HTERT RPE-1 (cell line): Measurements from ENCODE around the gene CTH.
"Not testable (repeated sequence)": the region's sequence is repeated elsewhere in the genome, so short reads cannot be mapped to it uniquely, and the experiment has no call there.

ENCODE experiments used
- in situ Hi-C: fragments of 300-500 bp; cut with MboI; formaldehyde crosslinking; loops from 4 replicates; pipeline ENCODE4 v1.14.3; 2020; ENCODE audit warnings: low sequenced_read_pairs

CTH gene

DNA sequence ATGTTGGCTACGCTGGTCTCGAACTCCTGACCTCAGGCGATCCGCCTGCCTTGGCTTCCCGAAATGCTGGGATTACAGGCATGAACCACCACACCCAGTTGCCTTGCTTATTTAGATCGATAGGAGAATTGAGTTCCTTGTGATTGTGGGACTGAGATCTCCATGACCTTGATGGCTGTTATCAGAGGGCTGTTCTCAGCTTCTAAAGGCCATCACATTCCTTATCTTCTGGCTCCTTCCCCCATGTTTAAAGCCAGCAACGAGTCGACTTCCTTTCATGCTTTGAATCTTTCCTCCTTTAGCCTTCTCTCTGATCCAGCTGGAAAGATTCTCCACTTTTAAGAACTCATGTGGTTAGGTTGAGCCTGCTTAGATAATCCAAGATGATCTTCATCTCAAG, 38.0 kb downstream of the CTH start:
- in situ Hi-C loops, result no loop called here

DNA sequence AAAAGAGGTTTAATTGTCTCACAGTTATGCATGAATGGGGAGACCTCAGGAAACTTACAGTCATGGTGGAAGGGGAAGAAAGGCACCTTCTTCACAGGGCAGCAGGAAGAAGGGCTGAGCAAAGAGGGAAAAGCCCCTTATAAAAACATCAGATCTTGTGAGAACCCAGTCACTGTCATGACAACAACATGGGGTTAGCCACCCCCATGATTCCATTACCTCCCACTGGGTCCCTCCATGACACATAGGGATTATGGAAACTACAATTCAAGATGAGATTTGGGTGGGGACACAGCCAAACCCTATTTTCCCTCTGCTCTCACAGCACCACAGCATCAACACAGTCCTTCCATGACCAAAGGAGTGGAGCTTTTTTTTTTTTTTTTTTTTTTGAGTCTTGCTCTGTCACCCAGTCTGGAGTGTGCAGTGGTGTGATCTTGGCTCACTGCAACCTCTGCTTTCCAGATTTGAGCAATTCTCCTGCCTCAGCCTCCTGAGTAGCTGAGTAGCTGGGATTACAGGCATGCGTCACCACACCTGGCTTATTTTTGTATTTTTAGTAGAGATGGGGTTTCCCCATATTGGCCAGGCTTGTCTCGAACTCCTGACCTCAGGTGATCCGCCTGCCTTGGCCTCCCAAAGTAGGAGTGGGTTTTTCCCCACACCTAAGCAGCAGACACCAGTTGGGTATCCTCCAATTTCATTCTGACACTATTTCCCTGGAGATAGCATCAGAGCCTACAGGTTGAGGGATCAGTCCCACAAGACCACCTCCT, 41.3 kb downstream of the CTH start:
- in situ Hi-C loops, result not testable (repeated sequence)

DNA sequence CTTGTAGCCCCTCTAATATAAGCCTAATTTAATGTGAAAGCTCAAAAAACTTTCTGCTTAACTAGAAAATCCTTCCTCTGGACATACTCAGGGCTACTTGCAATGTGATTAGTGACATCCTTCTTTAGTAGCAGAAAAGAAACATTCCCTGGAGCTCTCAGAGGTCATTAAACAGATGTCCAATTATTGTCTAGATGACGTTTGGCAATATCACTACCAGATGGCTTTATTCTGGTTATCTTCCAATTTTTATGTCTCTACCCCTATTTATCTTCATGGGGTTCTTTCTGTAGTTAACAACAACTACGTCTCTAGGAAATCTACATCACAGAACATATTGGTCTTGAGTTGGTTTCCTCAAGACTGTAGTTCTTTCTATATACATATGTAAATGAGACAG, 44.2 kb downstream of the CTH start:
- in situ Hi-C loops, result no loop called here

DNA sequence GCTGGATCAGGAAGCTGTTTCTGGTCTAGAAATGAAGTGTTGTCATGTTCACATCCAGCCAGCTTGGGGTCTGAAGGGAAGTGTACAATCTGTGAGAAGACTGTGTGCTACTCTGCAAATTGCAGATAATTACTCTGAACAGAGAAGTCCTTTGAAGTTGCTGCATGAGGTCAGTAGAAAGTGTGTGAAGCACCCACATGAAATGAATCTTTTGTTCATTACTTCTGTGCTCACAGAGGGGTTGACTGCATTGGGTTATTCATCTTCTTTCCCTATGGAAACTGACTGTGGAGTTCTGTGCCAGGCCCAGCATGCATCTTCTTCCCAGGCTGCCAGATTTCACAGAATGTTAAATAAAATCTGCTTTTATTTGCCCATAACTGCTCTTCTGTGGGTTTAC, 47.1 kb downstream of the CTH start:
- in situ Hi-C loops, result no loop called here

DNA sequence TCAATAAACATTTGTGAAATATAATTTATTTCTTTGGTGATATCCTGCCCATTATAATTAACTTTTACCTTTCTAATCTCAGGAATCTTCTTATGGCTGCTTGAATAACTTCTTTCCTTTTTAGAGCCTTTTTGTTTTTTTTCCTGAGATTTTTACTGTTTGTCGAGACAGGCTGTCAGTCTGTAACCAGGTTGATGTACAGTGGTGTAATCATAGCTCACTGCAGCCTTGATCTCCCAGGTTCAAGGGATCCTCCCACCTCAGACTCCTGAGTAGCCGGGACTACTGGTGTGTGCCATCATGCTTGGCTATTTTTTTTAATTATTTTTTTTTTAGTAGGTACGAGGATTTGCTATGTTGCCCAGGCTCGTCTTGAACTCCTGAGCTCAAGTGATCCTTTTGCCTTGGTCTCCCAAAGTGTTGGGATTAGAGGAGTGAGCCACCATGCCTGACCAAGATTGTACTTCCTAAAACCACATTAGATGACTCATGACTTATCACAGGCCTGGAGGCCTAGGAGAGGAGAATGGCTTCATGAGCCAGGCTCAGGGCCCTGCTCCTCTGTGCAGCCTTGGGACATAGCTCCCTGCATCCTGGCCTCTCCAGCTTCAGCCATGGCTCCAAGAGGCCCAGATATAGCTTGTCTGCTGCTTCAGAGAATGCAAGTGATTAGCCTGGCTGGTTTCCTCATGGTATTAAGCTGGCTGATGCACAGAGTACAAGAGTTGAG, 48.6 kb downstream of the CTH start:
- in situ Hi-C loops, result no loop called here

DNA sequence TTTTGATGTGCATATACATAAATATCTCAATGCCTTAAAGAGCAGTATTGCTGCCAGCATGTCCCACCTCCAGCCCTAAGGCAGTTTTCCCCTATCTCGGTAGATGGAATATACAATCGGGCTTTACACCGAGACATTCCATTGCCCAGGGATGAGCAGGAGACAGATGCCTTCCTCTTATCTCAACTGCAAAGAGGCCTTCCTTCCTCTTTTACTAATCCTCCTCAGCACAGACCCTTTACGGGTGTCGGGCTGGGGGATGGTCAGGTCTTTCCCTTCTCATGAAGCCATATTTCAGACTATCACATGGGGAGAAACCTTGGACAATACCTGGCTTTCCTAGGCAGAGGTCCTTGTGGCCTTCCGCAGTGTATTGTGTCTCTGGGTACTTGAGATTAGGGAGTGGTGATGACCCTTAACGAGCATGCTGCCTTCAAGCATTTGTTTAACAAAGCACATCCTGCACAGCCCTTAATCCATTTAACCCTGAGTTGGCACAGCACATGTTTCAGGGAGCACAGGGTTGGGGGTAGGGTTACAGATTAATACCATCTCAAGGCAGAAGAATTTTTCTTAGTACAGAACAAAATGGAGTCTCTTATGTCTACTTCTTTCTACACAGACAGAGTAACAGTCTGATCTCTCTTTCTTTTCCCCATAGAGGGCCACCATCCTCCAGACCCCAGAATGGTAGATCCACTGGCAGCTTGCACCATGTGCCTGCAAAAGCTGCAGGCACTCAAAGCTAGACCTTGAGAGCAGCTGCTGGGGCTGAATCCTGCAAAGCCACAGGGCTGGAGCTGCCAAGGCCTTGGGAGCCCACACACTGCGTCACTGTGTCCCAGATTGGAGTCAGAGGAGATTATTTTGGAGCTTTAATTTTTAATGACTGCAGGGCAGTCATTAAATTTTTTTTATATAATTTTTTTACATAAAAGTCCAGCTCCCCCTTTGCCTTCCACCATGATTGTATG, 50.0 kb downstream of the CTH start:
- in situ Hi-C loops, result not testable (repeated sequence)

DNA sequence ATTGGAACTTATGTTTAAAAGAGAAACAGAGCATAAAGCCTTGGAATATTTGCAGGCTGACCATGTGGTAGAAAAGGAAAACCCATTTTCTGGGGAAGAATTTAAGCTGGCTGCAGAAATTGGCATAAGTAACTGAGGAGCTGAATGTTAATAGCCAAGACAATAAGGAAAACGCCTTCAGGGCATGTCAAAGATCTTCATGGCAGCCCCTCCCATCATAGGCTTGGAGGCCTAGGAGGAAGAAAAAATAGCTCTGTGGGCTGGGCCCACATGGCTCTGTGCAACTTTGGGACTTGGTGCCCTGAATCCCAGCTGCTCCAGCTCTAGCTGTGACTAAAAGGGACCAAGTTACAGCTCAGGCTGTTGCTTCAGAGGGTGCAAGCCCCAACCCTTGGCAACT, 51.5 kb downstream of the CTH start:
- in situ Hi-C loops, result no loop called here

DNA sequence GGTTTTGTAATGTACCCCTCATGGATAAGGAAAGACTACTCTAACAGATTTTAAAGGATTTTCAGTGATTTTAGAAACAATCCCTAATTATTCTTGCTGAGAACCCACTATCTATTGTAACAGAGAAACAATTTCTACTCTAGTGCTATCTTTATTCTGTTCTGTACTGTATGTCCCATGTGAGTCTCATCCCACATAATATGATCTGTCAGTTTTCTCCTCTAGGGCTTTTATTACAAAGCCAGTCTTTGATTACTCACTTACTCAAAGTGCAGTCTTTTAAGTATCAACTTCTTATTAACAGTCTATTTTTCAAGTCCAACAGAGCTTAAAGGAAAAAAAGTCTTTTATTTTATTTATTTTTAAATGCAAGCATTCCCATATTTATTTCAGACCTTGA, 54.8 kb downstream of the CTH start:
- in situ Hi-C loops, result no loop called here

DNA sequence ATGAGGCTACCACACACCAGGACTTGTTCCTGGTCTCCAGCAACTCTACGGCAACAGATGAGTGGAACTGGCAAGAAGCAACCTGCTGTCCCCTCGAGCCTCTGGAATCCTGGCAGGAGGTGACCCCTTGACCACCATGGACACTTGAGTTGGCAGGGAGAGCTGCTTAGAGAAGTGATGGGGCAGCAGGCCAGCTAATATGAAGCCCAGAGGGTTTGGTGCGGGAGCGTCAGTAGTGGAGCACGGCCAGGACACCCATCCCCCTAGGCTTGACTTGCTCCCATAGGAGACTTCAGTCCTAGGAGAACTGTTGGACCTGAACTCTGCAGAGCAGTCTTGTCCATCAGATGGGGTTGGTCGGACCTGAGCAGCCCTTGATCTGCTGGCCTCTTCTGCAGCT, 56.5 kb downstream of the CTH start:
- in situ Hi-C loops, result no loop called here

DNA sequence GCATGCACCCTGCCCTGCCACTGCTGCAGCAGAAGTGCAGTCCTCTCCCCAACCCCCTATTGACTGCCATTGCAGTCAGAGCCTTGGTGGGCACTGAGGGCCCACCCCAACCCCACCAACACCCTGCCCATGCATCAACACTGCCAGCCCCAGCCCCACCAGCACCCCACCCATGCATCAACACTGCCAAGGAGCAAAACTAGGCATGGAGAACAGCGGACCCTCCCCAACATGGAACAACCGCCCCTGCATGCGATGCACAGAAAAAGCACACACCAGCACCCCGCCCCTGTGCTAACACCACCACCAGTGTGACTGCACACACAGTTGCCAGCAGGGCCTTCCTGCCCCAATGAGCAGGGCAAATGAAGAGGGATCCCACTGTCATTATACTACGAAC, 57.1 kb downstream of the CTH start:
- in situ Hi-C loops, result no loop called here

DNA sequence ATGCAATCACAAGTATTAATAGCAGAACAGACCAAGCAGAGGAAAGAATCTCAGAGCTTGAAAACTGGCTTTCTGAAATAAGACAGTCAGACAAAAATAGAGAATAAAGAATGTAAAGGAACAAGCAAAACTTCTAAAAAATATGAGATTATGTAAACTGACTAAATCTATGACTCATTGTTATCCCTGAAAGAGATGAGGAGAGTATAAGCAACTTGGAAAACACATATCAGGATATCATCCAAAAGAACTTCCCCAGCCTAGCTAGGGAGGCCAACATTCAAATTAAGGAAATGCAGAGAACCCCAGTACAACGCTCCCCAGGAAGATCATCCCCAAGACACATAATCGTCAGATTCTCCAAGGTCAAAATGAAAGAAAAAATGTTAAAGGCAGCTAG, 58.1 kb downstream of the CTH start:
- in situ Hi-C loops, result not testable (repeated sequence)

DNA sequence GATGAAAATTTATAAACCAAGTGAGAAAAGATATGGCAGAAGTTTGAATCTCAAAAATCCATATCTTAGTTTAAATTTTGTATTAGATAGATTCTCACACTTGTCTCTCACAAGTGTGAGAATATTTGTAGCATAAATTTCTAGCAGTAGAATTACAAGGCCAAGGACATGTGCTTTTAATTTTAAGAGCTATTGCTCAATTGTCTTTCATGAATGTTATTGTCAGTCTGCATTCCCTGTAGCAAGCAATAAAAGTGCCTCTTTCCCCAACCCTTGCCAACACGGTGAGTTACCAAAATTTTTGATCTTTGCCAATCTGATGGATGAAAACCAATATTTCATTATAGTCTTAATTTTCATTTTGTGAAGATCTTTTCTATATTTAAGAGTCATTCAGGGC, 64.0 kb downstream of the CTH start:
- in situ Hi-C loops, result no loop called here

DNA sequence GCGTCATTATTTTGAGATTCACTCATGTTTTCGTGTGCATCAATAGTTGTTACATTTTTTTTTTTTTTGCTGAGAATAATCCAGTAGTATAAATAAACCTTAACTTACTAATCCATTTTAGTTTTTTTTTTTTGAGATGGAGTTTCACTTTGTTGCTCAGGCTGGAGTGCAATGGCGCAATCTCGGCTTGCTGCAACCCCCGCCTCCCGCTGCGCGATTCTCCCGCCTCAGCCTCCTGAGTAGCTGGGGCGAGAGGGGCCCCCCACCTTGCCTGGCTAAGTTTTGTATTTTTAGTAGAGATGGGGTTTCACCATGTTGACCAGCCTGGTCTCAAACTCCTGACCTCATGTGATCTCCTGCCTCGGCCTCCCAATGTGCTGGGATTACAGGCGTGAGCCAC, 66.0 kb downstream of the CTH start:
- in situ Hi-C loops, result no loop called here

DNA sequence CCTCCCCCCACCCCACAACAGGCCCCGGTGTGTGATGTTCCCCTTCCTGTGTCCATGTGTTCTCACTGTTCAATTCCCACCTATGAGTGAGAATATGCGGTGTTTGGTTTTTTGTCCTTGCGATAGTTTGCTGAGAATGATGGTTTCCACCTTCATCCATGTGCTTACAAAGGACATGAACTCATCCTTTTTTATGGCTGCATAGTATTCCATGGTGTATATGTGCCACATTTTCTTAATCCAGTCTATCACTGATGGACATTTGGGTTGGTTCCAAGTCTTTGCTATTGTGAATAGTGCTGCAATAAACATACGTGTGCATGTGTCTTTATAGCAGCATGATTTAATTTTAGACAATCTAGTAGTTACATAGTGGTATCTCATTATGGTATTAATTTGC, 66.8 kb downstream of the CTH start:
- in situ Hi-C loops, result not testable (repeated sequence)

DNA sequence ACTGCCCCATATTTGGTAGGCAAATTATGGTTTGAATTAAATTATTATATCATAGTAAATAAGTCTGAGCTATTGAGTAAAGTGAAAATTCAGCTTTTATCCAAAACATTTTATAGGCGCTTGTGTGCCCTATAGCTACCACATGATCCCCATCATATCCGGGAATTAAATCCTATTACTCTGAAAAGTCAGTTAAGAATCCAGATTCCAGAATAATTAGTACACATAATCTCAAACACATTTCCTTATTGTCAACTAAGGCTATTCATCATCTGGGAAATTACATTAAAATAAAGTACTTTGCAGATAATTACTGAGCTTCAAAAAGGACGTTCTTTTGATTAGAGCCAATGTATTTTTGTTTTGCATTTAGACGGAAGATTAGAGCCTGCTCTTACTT, 72.3 kb downstream of the CTH start:
- in situ Hi-C loops, result no loop called here

DNA sequence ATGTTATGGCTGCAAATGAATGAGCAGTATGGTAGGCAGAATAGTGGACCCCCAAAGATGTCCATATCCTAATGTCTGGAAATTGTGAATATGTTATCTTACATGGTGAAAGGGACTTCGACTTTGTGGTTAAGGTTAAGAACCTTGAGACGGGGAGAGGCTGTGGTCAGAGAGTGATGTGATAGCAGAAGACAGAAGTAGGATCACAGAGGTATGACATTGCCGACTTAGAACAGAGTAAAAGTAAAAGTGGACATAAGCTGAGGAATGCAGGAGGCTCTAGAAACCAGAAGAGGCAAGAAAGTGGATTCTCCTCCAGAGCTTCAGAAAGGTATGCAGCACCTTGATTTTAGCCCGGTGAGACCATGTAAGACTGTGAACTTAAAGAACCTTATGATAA, 74.6 kb downstream of the CTH start:
- in situ Hi-C loops, result no loop called here

DNA sequence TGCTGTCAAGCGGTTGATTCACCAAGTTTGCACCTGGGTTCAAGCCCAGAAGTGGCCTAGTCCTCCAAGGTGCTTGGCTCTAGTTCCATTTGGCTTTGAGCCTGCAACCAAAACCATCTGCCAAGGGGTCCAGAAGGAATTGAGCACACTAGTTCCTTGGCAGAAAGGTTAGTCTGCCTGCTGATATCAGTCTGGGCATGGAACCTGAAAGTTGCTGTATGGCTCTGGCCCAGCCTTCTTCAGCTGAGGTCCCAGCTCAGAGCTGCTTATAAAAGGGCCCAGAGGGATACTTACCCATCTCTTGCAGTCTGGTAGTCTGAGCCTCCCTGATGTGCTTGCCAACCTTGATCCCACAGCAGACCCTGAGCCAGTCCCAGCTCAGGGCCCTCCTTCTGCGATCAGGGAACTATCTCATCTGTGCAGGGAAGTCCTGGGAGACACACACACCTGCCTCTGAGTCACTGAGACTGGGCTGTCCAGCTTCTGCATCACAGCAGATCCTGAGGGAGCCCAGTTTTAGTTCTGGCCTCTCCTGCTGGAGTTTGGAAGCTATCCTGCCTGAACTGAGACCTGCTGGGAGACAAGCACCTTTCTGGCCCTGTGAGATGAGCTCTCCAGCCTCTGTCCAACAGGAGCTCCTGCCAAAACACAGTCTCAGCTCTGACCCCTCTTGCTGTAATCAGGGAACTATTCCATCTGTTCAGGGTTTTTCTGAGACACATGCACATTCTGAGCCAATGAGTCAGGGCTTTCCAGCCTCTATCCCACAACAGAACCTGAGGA, 75.8 kb downstream of the CTH start:
- in situ Hi-C loops, result no loop called here

DNA sequence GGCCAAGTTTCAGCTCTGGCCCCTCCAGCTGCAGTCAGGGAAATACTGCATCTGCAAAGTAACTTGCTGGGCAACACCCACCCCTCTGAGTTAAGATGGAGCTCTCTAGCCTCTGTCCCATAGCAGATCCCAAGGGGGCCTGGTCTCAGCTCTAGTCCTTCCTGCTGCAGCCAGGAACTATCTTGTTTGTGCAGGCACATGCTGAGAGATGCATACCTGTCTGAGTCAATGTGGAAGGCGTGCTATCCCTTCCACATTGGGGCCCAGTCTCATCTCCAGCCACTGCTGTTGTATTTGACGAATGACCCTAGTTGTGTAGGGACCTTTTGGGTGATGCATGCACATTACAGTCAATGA, 76.4 kb downstream of the CTH start:
- in situ Hi-C loops, result no loop called here

DNA sequence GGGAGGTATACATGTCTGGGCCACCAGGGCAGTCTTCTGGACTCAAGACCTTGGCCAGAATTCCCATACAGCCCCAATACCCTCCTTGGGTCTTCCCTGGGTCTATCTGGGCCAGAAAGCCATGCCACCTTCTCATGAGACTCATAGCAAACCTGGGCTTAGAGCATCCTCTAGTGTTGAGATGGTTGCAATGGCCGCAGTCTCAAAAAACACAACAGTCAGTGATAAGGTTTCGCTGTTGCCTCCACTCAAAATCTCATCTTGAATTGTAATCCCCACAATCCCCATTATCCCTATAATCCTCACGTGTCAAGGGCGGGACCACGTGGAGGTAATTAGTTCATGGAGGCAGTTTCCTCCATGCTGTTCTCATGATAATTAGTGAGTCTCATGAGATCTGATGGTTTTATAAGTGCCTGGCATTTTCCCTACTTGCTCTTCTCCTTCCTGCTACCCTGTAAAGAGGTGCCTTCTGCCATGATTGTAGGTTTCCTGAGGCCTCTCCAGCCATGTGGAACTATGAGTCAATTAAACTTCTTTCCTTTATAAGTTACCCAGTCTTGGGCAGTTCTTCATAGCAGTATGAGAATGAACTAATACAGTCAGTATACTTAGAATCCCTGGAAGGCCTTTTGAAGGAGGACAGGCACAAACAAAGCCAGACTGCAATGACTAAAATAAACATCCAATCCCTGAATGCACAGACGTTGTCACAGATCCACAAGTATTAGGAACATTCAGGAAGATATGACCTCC, 77.0 kb downstream of the CTH start:
- in situ Hi-C loops, result no loop called here
